ENCODE measurements around the gene FES. TPM values are rescaled to one million over a fixed set of nuclear protein-coding genes. Genes with fewer than 3 reads are reported as not detected.

FES gene
- polyA plus RNA-seq, 2 of the 4 experiments (the other 2 are of a cell fraction): 0.39 to 0.50 TPM

DNA sequence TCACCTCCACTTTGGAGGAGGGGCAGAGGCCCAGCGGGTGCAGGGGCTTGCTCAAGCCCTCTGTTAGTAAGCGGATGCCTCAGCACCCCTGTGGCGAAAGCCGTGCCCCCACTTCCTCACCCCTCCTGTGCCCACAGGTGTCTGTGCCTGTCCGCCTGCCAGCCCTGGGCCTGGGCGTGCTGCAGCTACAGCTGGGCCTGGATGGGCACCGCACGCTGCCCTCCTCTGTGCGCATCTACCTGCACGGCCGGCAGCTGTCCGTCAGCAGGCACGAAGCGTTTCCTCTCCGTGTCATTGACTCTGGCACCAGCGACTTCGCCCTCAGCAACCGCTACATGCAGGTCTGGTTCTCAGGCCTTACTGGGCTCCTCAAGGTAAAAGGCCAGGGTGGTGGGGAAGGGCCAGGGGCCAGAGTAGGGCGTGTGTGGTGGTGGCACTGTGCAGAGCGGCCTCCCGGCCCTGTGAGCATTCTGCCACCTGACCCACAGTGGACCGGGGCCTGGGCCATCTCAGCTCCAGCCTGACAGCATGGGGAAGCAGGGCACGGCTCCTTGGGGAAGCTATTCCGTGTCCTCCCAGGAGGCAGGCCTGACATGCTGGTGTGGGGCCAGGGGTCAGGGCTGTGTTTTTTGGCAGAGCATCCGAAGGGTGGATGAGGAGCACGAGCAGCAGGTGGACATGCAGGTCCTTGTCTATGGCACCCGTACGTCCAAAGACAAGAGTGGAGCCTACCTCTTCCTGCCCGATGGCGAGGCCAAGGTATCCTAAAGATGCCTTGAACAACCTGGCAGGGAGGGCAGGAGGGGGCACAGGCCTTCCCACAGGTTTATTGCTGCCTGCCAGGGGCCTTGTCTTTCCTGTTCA lies 27.8 kb downstream of the FES start:
- 90% methylated on average over 28 of the region's 30 CpGs for WGBS (ENCODE audit: missing lambda C conversion rate)
- POLR2A ChIA-PET: no interaction called here
- H3K4me2 ChIP-seq: no peak overlapping the region
- H3K9me3 ChIP-seq: no peaks in the 10 kb centered on the region
- CTCF ChIA-PET: interaction anchor here (3.4 to 9.2 kb wide), 4 partner anchors 9 to 26 kb away, joined by 24 to 83 read pairs (median 34); partner anchors contain the start of genes HDDC3, MAN2A2 and UNC45A
- no peak overlapping the region for H3K27ac ChIP-seq
- ATAC-seq (no peak; a peak in 1 of 6 replicates), FAIRE-seq (no peak), DNase-seq (ENCODE audit: low read depth in 1 of 2, low spot score in 1 of 2) (no peak)
- no peak overlapping the region for H3K4me3 ChIP-seq
- TF ChIP-seq, protein P1, sequence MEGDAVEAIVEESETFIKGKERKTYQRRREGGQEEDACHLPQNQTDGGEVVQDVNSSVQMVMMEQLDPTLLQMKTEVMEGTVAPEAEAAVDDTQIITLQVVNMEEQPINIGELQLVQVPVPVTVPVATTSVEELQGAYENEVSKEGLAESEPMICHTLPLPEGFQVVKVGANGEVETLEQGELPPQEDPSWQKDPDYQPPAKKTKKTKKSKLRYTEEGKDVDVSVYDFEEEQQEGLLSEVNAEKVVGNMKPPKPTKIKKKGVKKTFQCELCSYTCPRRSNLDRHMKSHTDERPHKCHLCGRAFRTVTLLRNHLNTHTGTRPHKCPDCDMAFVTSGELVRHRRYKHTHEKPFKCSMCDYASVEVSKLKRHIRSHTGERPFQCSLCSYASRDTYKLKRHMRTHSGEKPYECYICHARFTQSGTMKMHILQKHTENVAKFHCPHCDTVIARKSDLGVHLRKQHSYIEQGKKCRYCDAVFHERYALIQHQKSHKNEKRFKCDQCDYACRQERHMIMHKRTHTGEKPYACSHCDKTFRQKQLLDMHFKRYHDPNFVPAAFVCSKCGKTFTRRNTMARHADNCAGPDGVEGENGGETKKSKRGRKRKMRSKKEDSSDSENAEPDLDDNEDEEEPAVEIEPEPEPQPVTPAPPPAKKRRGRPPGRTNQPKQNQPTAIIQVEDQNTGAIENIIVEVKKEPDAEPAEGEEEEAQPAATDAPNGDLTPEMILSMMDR (IDR thresholded peaks at IDR 0.05): no peak
- no peak for TF ChIP-seq POLR2A (IDR thresholded peaks at IDR 0.05; ENCODE audit: low read length)
- TF ChIP-seq JUN (IDR thresholded peaks at IDR 0.05): no peak
- no peak for TF ChIP-seq KDM1A (IDR thresholded peaks at IDR 0.05; ENCODE audit: low read depth)
- no peak for TF ChIP-seq HOXB13 (CRISPR knock-in tag; IDR thresholded peaks at IDR 0.05; ENCODE audit: low read depth)
- TF ChIP-seq ZNF302 (CRISPR knock-in tag; IDR thresholded peaks at IDR 0.05): no peak
- TF ChIP-seq BHLHE40 (IDR thresholded peaks at IDR 0.05; ENCODE audit: low read depth, low read length): no peak
- TF ChIP-seq HES2 (IDR thresholded peaks at IDR 0.05): no peak
- TF ChIP-seq ESRRA (IDR thresholded peaks at IDR 0.05; ENCODE audit: borderline replicate concordance, low read length): no peak
- TF ChIP-seq CHD2 (IDR thresholded peaks at IDR 0.05; ENCODE audit: low read length, partially characterized antibody): no peak
- no peak for TF ChIP-seq GATA3 (IDR thresholded peaks at IDR 0.05; ENCODE audit: borderline replicate concordance)
- TF ChIP-seq NFE2L2 (conservative IDR thresholded peaks at IDR 0.05; ENCODE audit: low read length): no peak
- TF ChIP-seq CHD4 (IDR thresholded peaks at IDR 0.05; ENCODE audit: borderline replicate concordance): no peak
- TF ChIP-seq, protein P2, sequence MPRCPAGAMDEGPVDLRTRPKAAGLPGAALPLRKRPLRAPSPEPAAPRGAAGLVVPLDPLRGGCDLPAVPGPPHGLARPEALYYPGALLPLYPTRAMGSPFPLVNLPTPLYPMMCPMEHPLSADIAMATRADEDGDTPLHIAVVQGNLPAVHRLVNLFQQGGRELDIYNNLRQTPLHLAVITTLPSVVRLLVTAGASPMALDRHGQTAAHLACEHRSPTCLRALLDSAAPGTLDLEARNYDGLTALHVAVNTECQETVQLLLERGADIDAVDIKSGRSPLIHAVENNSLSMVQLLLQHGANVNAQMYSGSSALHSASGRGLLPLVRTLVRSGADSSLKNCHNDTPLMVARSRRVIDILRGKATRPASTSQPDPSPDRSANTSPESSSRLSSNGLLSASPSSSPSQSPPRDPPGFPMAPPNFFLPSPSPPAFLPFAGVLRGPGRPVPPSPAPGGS (IDR thresholded peaks at IDR 0.05): no peak
- no peaks in the 10 kb centered on the region for H3K4me1 ChIP-seq

GRCh38 chr15:90912770-90913075 lies 28.4 kb downstream of the FES start:
- Histone ChIP-seq H3K4me2 (no peak overlapping the region), H3K4me3 (no peak overlapping the region), H3K9me3 (no peaks in the 10 kb centered on the region), H3K27ac (no peak overlapping the region), H3K4me1 (no peaks in the 10 kb centered on the region)
- ChIA-PET CTCF (interaction anchor here (1.2 to 9.2 kb wide), 4 partner anchors 10 to 44 kb away, joined by 4 to 83 read pairs (median 28); partner anchors contain the start of genes HDDC3 and MAN2A2), POLR2A (no interaction called here)
- FAIRE-seq (no peak), DNase-seq (ENCODE audit: low read depth in 1 of 2, low spot score in 1 of 2) (no peak), ATAC-seq (no peak)
- TF ChIP-seq CEBPB (IDR thresholded peaks at IDR 0.05): no peak
- 94% methylated on average over 7 of the region's 7 CpGs for WGBS (ENCODE audit: missing lambda C conversion rate)

GRCh38 chr15:90913398-90913944 lies 29.2 kb downstream of the FES start:
- WGBS (ENCODE audit: missing lambda C conversion rate): 87% methylated on average over 12 of the region's 12 CpGs
- no peak overlapping the region for H3K4me3 ChIP-seq
- no peak; a peak in 1 of 6 replicates for ATAC-seq
- no peaks in the 10 kb centered on the region for H3K9me3 ChIP-seq
- no peak overlapping the region for H3K27ac ChIP-seq
- TF ChIP-seq POLR2AphosphoS2 (conservative IDR thresholded peaks at IDR 0.05; ENCODE audit: low read length) (no peak), EHMT2 (IDR thresholded peaks at IDR 0.05; ENCODE audit: low read depth) (no peak), PHF8 (IDR thresholded peaks at IDR 0.05; ENCODE audit: borderline replicate concordance, low read depth) (no peak), KDM1A (IDR thresholded peaks at IDR 0.05; ENCODE audit: low read depth) (no peak), NFE2L2 (conservative IDR thresholded peaks at IDR 0.05; ENCODE audit: low read length) (no peak), NR3C1 (IDR thresholded peaks at IDR 0.05) (no peak), KDM5A (IDR thresholded peaks at IDR 0.05) (no peak), JUN (IDR thresholded peaks at IDR 0.05) (no peak), NPAS2 (CRISPR knock-in tag; IDR thresholded peaks at IDR 0.05; ENCODE audit: borderline replicate concordance) (no peak), HES2 (IDR thresholded peaks at IDR 0.05) (no peak), CHD2 (IDR thresholded peaks at IDR 0.05; ENCODE audit: low read length, partially characterized antibody) (no peak), HOXB5 (CRISPR knock-in tag; IDR thresholded peaks at IDR 0.05) (no peak), FOSB (CRISPR knock-in tag; IDR thresholded peaks at IDR 0.05) (no peak), SMC3 (IDR thresholded peaks at IDR 0.05) (no peak)
- TF ChIP-seq, protein P1 (IDR thresholded peaks at IDR 0.05): no peak
- TF ChIP-seq, protein P2 (IDR thresholded peaks at IDR 0.05): no peak
- no peak overlapping the region for H3K4me2 ChIP-seq
- no peak for DNase-seq (ENCODE audit: low read depth in 1 of 2, low spot score in 1 of 2)
- H3K4me1 ChIP-seq: no peaks in the 10 kb centered on the region
- ChIA-PET CTCF (interaction anchor here (0.6 to 9.2 kb wide), 10 partner anchors 10 to 113 kb away, joined by 3 to 83 read pairs (median 5); partner anchors contain the start of genes HDDC3 and MAN2A2), POLR2A (no interaction called here)
- no peak for FAIRE-seq
